AG08396 (cell line): ENCODE measurements around the gene PLAU.
"Not testable (repeated sequence)": the region's sequence is repeated elsewhere in the genome, so short reads cannot be mapped to it uniquely, and the experiment has no call there.

Experiments used
- DNase-seq: peaks from one replicate; pipeline ENCODE4 v3.0.0; 2012; ENCODE audit warnings: low spot score, mixed read lengths

PLAU gene

DNA sequence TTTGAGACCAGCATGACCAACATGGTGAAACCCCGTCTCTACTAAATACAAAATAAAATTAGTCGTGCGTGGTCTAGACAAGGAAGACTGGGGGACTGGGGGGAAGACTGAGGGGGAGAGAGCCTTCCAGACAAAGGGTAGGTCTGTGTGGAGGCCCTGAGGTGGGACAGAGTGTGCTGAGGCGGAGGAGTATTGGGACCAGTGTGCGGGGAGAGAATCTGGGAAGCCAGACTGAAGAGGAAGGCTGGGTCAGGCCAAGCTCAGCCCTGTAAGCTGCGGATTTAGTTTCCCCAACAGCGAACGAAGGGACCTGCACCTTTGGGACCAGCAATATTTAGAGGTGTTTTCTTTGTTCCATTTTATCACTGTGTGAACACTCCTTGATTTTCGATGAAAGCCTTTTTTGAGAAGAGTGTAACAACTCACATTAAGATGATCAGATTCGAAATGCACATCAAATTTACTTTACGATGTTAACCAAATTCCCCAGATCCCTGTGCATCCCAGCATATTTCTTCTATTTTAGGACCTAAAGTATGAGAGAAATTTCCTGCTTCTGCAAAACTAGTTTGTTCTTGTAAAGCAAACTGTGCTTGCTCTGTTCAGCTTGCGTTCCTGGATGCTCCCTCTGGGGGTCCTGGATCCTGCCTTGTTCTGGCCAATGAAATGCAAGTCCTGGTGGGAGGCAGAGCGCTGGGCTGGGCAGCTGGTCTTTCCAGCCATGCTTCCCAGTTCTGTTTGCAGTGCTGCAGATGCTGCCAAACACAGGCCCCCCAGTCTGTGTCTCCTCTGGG is 39.4 kb downstream of the PLAU start:
- DNase-seq: no peak

DNA sequence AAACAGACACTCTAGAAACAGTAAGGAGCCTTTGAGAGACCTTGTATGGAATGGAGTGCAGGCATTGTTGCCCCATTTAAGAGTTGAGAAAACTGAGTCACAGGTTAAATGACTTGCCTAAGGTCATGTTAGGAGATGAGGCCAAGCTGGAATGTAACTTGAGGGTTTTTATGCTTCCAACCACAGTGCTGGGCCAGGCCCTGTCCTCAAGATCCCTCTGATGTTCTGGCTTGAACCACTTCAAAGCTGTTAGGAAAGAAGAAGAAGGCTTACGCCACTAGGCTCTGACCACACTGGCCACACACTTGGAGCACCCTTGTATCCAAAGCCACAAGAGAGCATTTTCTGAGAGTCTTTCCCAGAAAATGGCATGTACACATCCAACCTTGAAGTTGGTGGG is 42.7 kb downstream of the PLAU start:
- no peak for DNase-seq

DNA sequence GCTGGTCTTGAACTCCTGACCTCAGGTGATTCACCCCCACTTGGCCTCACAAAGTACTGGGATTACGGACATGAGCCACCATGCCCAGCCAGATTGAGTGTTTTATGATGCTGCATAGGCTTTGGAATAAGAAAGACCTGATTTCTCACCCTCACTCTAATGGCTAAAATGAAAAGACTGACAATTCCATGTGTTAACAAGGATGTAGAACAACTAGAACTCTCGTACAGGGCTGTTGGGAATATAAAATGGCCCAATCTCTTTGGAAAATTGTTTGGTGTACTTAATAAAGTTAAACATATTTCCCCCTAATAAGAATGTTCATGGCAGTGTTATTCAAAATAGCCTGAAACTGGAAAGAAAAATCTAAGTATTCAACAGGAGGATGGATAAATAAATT is 43.8 kb downstream of the PLAU start:
- DNase-seq: no peak

DNA sequence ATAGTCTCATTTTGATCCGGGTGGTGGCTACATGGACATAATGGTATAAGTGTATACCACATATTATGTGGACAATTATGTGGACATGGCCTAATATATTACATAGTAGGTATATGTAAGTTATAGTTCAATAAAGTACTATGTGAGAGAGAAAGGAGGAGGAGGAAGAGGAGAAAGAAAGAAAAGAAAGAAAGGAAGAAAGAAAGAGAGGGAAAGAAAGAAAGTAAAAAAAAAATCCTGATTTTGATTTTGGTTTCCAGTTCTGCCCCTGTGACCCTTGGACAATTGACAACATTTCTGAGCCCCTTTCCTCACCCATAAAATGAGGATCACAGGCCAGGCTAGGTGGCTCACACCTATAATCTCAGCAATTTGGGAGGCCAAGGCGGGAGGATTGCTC is 44.8 kb downstream of the PLAU start:
- no peak for DNase-seq

DNA sequence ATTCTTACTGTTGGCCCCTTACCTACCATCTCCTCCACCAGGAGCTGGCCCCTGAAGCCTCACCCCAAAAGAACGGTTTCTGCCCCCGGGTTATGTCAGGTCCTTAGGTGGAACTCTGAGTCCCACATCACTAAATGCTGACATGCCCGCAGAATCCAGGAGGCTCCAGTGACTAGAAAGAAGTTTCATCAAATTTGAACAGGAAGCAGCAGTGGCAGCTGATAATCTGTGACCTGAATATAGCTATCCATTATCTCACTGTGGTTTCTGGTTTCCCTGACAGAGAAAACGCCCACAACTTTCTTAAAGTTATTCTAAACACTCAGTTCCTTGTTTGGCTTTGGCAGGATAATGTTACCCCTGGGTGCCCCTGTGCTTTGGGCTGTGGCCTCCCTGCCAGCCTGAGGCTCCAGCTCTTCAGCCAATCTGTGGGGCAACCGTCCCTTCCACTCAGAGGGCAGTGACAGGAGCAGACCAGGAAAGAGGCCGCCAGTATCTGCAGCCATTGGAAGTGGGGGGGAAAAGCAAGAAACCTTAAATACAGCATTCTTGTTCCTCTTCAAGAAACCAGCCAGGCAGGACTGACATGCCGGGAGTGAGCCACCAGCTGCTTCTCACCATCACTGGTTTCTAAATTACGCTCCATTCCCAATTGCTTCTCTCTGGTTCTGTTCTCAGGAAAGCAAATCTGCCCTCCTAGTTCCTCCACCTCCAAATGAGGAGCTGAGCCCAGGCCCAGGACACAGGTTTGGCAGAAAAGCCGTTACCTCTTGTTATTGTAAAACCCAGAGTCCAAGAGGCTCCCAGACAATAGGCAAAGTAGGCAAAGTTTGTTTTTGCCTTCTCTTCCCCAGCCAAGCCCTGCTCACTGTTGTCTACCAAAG is 45.8 kb downstream of the PLAU start:
- DNase-seq: no peak

DNA sequence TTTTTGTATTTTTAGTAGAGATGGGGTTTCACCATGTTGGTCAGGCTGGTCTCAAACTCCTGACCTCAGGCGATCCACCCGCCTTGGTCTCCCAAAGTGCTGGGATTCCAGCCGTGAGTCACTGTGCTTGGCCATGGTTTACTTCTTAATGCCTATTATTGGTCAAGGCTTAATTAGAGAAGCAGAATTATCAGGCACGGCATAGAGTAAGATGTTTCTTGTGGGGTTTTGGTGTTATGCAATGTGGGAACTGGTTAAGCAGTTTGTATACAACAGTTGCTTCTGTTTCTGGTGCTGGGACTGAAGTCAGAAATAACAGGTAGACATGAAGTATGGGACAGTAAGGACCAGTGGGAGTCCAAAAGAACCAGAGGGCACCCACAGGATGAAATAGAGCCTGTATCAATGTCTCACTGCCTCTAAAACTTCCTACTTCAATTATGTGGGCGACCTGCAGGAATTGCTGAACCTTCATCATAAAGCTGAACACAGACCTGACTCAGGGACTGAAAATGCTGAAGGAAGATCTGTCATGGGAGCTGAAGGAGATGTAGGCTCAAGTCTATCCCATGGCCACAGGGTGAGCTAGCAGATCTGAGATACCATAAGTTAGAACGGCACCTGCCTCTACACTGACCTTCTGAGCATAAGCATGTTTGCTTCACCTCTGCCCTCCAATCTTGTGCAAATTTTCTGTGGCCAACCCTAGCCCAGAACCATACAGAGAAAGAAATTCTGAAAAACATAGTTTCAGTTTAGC is 48.7 kb downstream of the PLAU start:
- no peak for DNase-seq

DNA sequence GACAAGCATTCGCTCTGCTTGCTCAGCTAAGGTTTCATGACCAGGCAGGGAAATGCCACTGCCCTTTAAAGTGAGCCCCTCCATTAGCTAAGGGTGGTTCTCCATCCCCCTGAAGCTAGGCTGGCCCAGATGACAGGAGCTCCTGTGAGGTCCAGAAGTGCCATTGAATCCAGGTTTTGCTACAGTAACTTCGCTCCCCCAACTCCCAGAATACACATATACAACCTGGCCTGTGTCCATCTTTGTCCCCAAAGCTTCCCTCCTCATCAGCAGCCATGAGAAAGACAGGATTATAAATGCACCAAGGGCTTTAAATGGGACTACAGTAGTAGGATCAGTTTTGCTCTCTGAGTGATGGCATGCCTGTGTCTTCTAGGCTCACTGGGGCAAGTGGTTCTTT is 51.5 kb downstream of the PLAU start:
- no peak for DNase-seq

DNA sequence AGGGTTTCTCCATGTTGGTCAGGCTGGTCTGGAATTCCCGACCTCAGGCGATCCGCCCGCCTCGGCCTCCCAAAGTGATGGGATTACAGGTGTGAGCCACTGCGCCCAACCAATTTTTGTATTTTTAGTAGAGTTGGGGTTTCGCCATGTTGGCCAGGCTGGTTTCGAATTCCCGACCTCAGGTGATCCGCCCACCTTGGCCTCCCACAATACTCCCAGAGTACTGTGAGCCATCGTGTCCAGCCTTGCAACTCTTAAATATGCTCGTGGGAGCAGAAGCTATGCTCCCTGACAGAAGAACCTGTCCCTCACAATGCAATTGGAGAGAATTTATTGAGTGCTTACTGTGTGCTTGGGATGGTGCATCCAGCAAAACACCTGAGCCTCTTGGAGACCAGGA is 52.6 kb downstream of the PLAU start:
- DNase-seq: not testable (repeated sequence)

DNA sequence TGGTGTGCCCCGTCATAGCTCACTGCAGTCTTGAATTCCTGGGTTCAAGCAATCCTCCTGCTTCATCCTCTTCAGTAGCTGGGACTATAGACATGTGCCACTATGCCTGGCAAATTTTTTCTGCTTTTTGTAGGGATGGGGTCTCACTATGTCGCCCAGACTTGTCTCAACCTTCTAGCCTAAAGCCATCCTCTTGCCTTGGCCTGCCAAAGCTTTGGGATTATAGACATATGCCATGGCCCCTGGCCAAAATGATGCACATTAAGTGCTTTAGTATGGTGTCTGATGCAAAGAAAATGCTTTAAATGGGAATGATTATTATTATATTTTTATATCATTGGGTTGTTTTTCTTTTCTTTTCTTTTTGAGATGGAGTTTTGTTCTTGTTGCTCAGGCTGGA is 53.8 kb downstream of the PLAU start:
- no peak for DNase-seq

DNA sequence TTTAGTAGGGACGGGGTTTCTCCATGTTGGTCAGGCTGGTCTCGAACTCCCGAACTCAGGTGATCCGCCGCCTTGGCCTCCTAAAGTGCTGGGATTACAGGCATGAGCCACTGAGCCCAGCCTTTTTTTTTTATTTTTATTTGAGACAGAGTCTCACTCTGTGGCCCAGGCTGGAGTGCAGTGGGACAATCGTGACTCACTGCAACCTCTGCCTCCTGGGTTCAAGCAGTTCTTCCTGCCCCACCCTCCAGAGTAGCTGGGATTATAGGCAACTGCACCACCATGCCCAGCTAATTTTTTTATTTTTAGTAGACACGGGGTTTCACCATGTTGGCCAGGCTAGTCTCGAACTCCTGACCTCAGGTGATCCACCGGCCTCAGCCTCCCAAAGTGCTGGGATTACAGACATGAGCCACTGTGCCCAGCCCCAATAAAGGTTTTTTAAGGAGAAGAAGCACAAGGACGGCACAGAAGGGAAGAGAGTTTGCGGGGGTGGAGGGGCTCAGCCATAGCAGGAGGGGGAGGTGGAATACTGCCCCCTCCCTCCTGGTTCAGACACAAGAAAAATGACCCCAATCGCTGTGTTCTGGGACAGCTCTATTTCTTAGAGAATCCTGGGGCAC is 54.4 kb downstream of the PLAU start:
- not testable (repeated sequence) for DNase-seq

DNA sequence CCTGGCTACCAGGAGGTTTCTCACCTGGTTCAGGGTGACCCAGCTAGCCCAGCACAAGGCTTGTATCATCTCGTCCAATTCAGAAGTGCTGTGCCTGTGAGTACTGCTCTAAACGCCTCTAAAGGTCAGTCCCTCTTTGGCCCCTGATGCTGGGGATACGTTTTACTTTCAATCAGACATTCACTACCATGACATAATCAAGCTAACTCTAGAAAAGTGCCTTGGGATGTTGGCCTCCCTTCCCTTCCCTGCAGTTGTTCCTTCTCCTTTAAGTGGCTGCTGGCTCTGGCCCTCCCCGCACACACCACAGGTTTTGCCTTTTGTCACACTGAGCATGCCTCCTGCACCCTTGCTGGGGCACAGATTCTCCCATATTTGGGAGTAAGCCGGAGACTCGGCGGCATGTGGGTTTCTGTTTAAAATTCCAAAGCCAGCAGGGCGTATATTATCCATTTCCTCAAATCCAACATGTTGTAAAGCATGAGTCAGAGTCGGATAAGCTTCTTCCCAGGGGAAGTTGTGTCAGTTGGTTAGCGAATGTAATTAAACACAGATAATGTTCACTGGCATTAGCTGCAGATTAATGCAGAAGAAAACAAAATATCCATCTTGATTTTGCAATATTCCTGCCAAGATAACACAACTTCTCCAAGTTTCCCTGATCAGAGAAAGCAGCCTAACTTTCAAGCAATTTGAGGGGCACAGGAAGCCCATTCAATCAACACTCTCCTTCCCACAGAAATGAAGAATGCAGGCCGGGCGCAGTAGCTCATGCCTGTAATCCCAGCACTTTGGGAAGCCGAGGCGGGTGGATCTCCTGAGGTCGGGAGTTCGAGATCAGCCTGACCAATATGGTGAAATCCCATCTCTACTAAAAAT is 55.2 kb downstream of the PLAU start:
- DNase-seq: peak; percentile 89

DNA sequence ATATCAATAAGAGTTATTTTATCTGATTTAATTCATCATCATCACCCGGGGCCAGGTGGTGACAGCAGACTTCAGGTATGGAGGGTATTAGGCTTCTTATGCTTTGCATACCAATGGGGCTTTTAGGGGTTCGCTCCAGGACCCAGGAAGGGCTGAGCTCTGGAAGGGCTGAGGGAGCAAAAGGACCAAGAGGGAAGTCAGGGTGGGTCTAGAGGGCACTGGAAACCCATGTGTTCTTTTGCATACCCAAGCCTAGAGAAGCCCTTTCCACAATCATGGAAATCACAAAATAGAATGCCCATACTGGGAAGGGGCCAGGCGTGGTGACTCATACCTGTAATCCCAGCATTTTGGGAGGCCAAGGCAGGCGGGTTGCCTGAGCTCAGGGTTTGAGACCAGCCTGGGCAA is 56.1 kb downstream of the PLAU start:
- no peak for DNase-seq
